ENCODE measurements around the gene RXRA.

DNA sequence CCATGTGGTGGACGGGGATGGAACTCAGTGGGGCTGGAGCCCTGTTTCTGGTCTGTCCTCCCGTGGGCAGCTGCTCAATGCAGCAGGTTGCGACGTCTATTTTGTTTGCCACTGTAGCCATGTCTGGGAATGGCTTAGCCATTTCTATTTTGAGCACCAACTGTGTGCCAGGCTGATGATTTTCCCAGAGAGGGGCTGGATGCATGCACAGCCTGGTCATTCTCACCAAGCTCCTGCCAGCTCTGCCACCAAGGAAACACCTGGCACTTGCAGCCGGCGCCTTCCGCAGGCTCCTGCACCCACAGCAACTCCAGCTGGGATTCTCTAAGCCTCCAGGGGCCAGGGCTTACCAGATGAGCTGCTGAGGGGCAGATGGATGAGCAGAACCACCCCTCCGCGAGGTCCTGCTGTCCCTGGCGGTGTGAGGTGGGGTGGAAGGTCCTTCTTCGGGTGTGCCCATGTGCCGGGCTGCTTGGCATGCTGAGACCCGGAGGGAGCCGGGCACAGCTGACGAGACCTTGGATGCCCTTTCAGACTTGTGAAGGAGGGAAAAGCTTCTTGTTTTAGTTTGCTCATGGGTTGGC is 151.2 kb downstream of the RXRA start:
- TF ChIP-seq, protein P1, sequence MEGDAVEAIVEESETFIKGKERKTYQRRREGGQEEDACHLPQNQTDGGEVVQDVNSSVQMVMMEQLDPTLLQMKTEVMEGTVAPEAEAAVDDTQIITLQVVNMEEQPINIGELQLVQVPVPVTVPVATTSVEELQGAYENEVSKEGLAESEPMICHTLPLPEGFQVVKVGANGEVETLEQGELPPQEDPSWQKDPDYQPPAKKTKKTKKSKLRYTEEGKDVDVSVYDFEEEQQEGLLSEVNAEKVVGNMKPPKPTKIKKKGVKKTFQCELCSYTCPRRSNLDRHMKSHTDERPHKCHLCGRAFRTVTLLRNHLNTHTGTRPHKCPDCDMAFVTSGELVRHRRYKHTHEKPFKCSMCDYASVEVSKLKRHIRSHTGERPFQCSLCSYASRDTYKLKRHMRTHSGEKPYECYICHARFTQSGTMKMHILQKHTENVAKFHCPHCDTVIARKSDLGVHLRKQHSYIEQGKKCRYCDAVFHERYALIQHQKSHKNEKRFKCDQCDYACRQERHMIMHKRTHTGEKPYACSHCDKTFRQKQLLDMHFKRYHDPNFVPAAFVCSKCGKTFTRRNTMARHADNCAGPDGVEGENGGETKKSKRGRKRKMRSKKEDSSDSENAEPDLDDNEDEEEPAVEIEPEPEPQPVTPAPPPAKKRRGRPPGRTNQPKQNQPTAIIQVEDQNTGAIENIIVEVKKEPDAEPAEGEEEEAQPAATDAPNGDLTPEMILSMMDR (IDR thresholded peaks at IDR 0.05 in 8 of 11, conservative IDR thresholded peaks at IDR 0.05 in 3 of 11), result no peak
- no peak for TF ChIP-seq POLR2A (IDR thresholded peaks at IDR 0.05)

Data from spleen (tissue), 7 donors.